IMR-90 (cell line): ENCODE results near the gene TEAD1. TPM values are rescaled to one million over a fixed set of nuclear protein-coding genes. Genes with fewer than 3 reads are reported as not detected.

Source experiments
- ATAC-seq: fragments of 200-7000 bp; cut with Tn5 transposase; 2 replicates; pipeline ENCODE4 v1.9.1; 2020; ENCODE audit warnings: low read depth, mild to moderate bottlenecking, moderate library complexity
- BruUV-seq: library from RNA; stranded (reverse); fragments of 400-500 nt; replicated peaks from 2 replicates; lab custom pipeline; 2021; lab: Mats Ljungman, UMichigan
- CTCF ChIA-PET: fragments of 300-600 bp; formaldehyde crosslinking; extraction: SDS; loops from one replicate; lab custom pipeline; 2021; ENCODE audit warnings: antibody characterized with exemption; lab: Yijun Ruan, JAX
- POLR2A ChIA-PET: fragments of 300-600 bp; sonication (Branson Sonifier 250); formaldehyde crosslinking; loops from one replicate; lab custom pipeline; 2022; ENCODE audit warnings: antibody characterized with exemption; ENCODE audit not compliant: unreplicated experiment; lab: Charles Lee
- DNase-seq: peaks from one replicate; pipeline ENCODE4 v3.0.0; 2013
- H2AFZ ChIP-seq: replicated peaks from 2 replicates; pipeline ENCODE3; 2013; ENCODE audit warnings: low read length, mild to moderate bottlenecking; ENCODE audit not compliant: poor library complexity
- H2AK5ac ChIP-seq: 2 replicates; pipeline ENCODE4 v1.6.1; 2013; ENCODE audit warnings: low read depth, low read length, inconsistent platforms
- H2AK9ac ChIP-seq: replicated peaks from 2 replicates; pipeline ENCODE3; 2013; ENCODE audit warnings: mild to moderate bottlenecking, low read depth, low read length, moderate library complexity; ENCODE audit not compliant: poor library complexity
- H2BK120ac ChIP-seq: 2 replicates; pipeline ENCODE4 v1.6.1; 2013; ENCODE audit warnings: low read depth, low read length, inconsistent platforms
- H2BK15ac ChIP-seq: 3 replicates; pipeline ENCODE4 v1.6.1; 2013; ENCODE audit warnings: low read depth, low read length, inconsistent platforms
- H2BK20ac ChIP-seq: 2 replicates; pipeline ENCODE4 v1.6.1; 2013; ENCODE audit warnings: low read depth, mild to moderate bottlenecking, inconsistent platforms, low read length, moderate library complexity
- H2BK5ac ChIP-seq: 2 replicates; pipeline ENCODE4 v1.6.1; 2013; ENCODE audit warnings: mild to moderate bottlenecking, low read depth, low read length, inconsistent platforms; ENCODE audit not compliant: poor library complexity, severe bottlenecking
- H3K14ac ChIP-seq: replicated peaks from 2 replicates; pipeline ENCODE4 v1.6.1; 2013; ENCODE audit warnings: low read depth, low read length, inconsistent platforms
- H3K18ac ChIP-seq: 2 replicates; pipeline ENCODE4 v1.6.1; 2013; ENCODE audit warnings: low read depth, low read length, control low read depth
- H3K23ac ChIP-seq: 2 replicates; pipeline ENCODE4 v1.6.1; 2013; ENCODE audit warnings: low read depth, low read length, inconsistent platforms
- H3K27ac ChIP-seq: 2 replicates; pipeline ENCODE4 v1.5.1; 2013; ENCODE audit warnings: mild to moderate bottlenecking, control low read depth, low read length; ENCODE audit not compliant: insufficient read depth
- H3K27me3 ChIP-seq: 2 replicates; pipeline ENCODE4 v1.6.1; 2013; ENCODE audit warnings: low read length; ENCODE audit not compliant: control insufficient read depth, insufficient read depth
- H3K36me3 ChIP-seq: 2 replicates; pipeline ENCODE4 v1.6.1; 2013; ENCODE audit warnings: low read length, mixed read lengths; ENCODE audit not compliant: control insufficient read depth, insufficient read depth
- H3K4ac ChIP-seq: 2 replicates; pipeline ENCODE4 v1.6.1; 2013; ENCODE audit warnings: low read depth, low read length, inconsistent platforms
- H3K4me1 ChIP-seq: 2 replicates; pipeline ENCODE4 v1.6.1; 2013; ENCODE audit warnings: low read length, mixed read lengths; ENCODE audit not compliant: control insufficient read depth, insufficient read depth
- H3K4me2 ChIP-seq: 2 replicates; pipeline ENCODE4 v1.6.1; 2013; ENCODE audit warnings: low read depth, mild to moderate bottlenecking, control low read depth, low read length, moderate library complexity
- H3K4me3 ChIP-seq: 2 replicates; pipeline ENCODE4 v1.5.1; 2013; ENCODE audit warnings: low read depth, mild to moderate bottlenecking, control low read depth, low read length, moderate library complexity; ENCODE audit not compliant: insufficient read depth
- H3K56ac ChIP-seq: 2 replicates; pipeline ENCODE4 v1.6.1; 2013; ENCODE audit warnings: low read length, inconsistent platforms; ENCODE audit not compliant: insufficient read depth; ENCODE audit errors: extremely low read depth
- H3K79me1 ChIP-seq, 2 experiments: 2 replicates each; pipeline ENCODE4 v1.6.1; 2013; ENCODE audit warnings: low read length in 2 of 2, inconsistent platforms in 1 of 2, low read depth in 1 of 2
- H3K9ac ChIP-seq: 2 replicates; pipeline ENCODE4 v1.6.1; 2013; ENCODE audit warnings: low read depth, low read length, control low read depth
- H3K9me1 ChIP-seq: 2 replicates; pipeline ENCODE4 v1.6.1; 2013; ENCODE audit warnings: low read length, inconsistent platforms; ENCODE audit not compliant: insufficient read depth
- H3K9me3 ChIP-seq: 2 replicates; pipeline ENCODE4 v1.6.1; 2013; ENCODE audit warnings: low read length; ENCODE audit not compliant: control insufficient read depth, insufficient read depth
- H4K20me1 ChIP-seq: 2 replicates; pipeline ENCODE4 v1.6.1; 2013; ENCODE audit warnings: low read length, inconsistent platforms; ENCODE audit not compliant: insufficient read depth
- H4K5ac ChIP-seq: 2 replicates; pipeline ENCODE4 v1.6.1; 2013; ENCODE audit warnings: mild to moderate bottlenecking, low read depth, low read length, control low read depth
- H4K8ac ChIP-seq, 2 experiments: 2 replicates each; pipeline ENCODE4 v1.6.1; 2013; ENCODE audit warnings: low read depth in 2 of 2, low read length in 2 of 2, control low read depth in 1 of 2, inconsistent platforms in 1 of 2
- H4K91ac ChIP-seq: 2 replicates; pipeline ENCODE4 v1.6.1; 2013; ENCODE audit warnings: low read depth, low read length, inconsistent platforms; ENCODE audit not compliant: insufficient read depth
- BHLHE40 ChIP-seq: fragments of 150-350 bp; IDR thresholded peaks from 2 replicates; pipeline ENCODE4 v1.6.1; 2016; ENCODE audit warnings: mild to moderate bottlenecking, low read depth, low read length
- MAZ ChIP-seq: IDR thresholded peaks from 2 replicates; pipeline ENCODE4 v1.6.1; 2012; ENCODE audit warnings: low read depth, mild to moderate bottlenecking, low read length, improper control_type of control experiment, moderate library complexity, borderline replicate concordance
- POLR2A ChIP-seq: IDR thresholded peaks from 2 replicates; pipeline ENCODE4 v1.6.1; 2012; ENCODE audit warnings: mild to moderate bottlenecking, low read depth, low read length
- RAD21 ChIP-seq: IDR thresholded peaks from 2 replicates; pipeline ENCODE4 v1.6.1; 2012; ENCODE audit warnings: low read length, improper control_type of control experiment
- SMC3 ChIP-seq: fragments of 150-350 bp; IDR thresholded peaks from 2 replicates; pipeline ENCODE4 v1.6.1; 2016; ENCODE audit warnings: low read depth, mild to moderate bottlenecking, antibody characterized with exemption, low read length, moderate library complexity
- WGBS, 2 experiments: methylation state at CpG; one replicate each; pipeline versions ENCODE4 v1.1.5 to v1.1.7; 2013; ENCODE audit warnings: missing lambda C conversion rate in 2 of 2; ENCODE audit not compliant: insufficient read length in 1 of 2; ENCODE audit errors: extremely low coverage in 2 of 2; 5-methylcytosine and 5-hydroxymethylcytosine counted together
- dilution Hi-C: fragments of 300-500 bp; cut with HindIII; formaldehyde crosslinking; loops from one replicate; pipeline ENCODE4 v1.14.3; 2018; ENCODE audit warnings: low sequenced_read_pairs; ENCODE audit not compliant: unreplicated experiment
- in situ Hi-C: fragments of 300-500 bp; cut with MboI; formaldehyde crosslinking; loops from 3 replicates; pipeline ENCODE4 v1.14.3; 2019; ENCODE audit warnings: low sequenced_read_pairs, inconsistent platforms, mixed read lengths
- intact Hi-C: fragments of 100-400 bp; cut with micrococcal nuclease; formaldehyde crosslinking; loops from 2 replicates; pipeline ENCODE4 v1.10.0; 2022
- polyA plus RNA-seq, 3 experiments: library from polyadenylated mRNA; depleted of rRNA; stranded (reverse); fragments of >200 nt; gene quantifications; 2 replicates each; pipeline ENCODE4 v1.2.3, GENCODE V29; 2012; ENCODE audit warnings: low replicate concordance in 1 of 3
- total RNA-seq: library from RNA; depleted of rRNA; stranded (reverse); fragments of >200 nt; gene quantifications from 2 replicates; pipeline ENCODE4 v1.2.3, GENCODE V29; 2012
- TF ChIP-seq, protein P1 (sequence below): conservative IDR thresholded peaks from 2 replicates; pipeline ENCODE4 v1.5.1; 2012; ENCODE audit warnings: mild to moderate bottlenecking, low read depth, low read length, improper control_type of control experiment

Gene TEAD1
- total and polyA plus RNA-seq, 2 of the 4 experiments (the other 2 are of a cell fraction): 51.8 to 69.2 TPM

GRCh38 chr11:12893787-12894672, 219.8 kb downstream of the TEAD1 start:
- no TSS peak for BruUV-seq
- H4K5ac ChIP-seq: peak overlapping the region; percentile 36
- peaks cover 25% of the 10 kb centered on the region for H3K4me1 ChIP-seq
- ChIA-PET POLR2A (no interaction called here), CTCF (interaction anchor here (0.7 kb wide), 1 partner anchor 585 kb away, joined by 3 read pairs; no protein-coding TSS in a partner anchor)
- ATAC-seq (peak; percentile 68), DNase-seq (peak; percentile 52)
- H3K36me3 ChIP-seq: peaks cover 40% of the 10 kb centered on the region
- H4K8ac ChIP-seq: peak overlapping the region in 1 of 2 experiments; percentile 68; a peak in 2 of 4 replicates
- peaks cover 22% of the 10 kb centered on the region for H3K9me1 ChIP-seq
- peaks cover 12% of the 10 kb centered on the region; the same call in 1 of the 2 replicates for H4K20me1 ChIP-seq
- peak overlapping the region; percentile 53; the same call in 1 of the 2 replicates for H4K91ac ChIP-seq
- intact Hi-C loops: loop anchor here (1.0 to 5.0 kb wide), 5 partner anchors 357 to 606 kb away; no protein-coding TSS in a partner anchor
- peak overlapping the region; percentile 47 for H2AK9ac ChIP-seq
- no peak overlapping the region; the same call in 1 of the 2 replicates for H3K14ac ChIP-seq
- H3K18ac ChIP-seq: peak overlapping the region; percentile 33
- peak overlapping the region; percentile 44; the same call in 1 of the 2 replicates for H2BK20ac ChIP-seq
- H3K4me3 ChIP-seq: no peak overlapping the region
- peaks cover 29 to 91% of the 10 kb centered on the region in 2 experiments for H3K79me1 ChIP-seq
- H3K27me3 ChIP-seq: no peaks in the 10 kb centered on the region
- H3K27ac ChIP-seq: peak overlapping the region; percentile 56
- peak overlapping the region; percentile 37 for H2AFZ ChIP-seq
- peak overlapping the region; percentile 61 for H2AK5ac ChIP-seq
- no CpG with 5 or more reads among the region's 12 CpGs for WGBS, 2 experiments
- H3K23ac ChIP-seq: peak overlapping the region; percentile 28; the same call in 1 of the 2 replicates
- peak; percentile 69 for TF ChIP-seq RAD21
- no peak for TF ChIP-seq MAZ
- no peak for TF ChIP-seq BHLHE40
- TF ChIP-seq SMC3: peak; percentile 69
- no peak for TF ChIP-seq POLR2A
- TF ChIP-seq, protein P1, sequence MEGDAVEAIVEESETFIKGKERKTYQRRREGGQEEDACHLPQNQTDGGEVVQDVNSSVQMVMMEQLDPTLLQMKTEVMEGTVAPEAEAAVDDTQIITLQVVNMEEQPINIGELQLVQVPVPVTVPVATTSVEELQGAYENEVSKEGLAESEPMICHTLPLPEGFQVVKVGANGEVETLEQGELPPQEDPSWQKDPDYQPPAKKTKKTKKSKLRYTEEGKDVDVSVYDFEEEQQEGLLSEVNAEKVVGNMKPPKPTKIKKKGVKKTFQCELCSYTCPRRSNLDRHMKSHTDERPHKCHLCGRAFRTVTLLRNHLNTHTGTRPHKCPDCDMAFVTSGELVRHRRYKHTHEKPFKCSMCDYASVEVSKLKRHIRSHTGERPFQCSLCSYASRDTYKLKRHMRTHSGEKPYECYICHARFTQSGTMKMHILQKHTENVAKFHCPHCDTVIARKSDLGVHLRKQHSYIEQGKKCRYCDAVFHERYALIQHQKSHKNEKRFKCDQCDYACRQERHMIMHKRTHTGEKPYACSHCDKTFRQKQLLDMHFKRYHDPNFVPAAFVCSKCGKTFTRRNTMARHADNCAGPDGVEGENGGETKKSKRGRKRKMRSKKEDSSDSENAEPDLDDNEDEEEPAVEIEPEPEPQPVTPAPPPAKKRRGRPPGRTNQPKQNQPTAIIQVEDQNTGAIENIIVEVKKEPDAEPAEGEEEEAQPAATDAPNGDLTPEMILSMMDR: peak; percentile 83
- in situ Hi-C loops: no loop called here
- H3K4me2 ChIP-seq: no peak overlapping the region
- dilution Hi-C loops: loop anchor here (25.0 kb wide), 1 partner anchor 207 kb away; no protein-coding TSS in a partner anchor
- no peak overlapping the region for H3K56ac ChIP-seq
- H2BK120ac ChIP-seq: peak overlapping the region; percentile 11
- peak overlapping the region; percentile 47; the same call in 1 of the 3 replicates for H2BK15ac ChIP-seq
- 0 out of 2 replicates have a peak overlapping the region, but pooled peaks have one; percentile 18 for H3K9ac ChIP-seq
- H3K9me3 ChIP-seq: no peaks in the 10 kb centered on the region
- peak overlapping the region; percentile 71 for H3K4ac ChIP-seq
- peak overlapping the region; percentile 65 for H2BK5ac ChIP-seq
